ENCODE data around the gene NR1H2.

NR1H2 gene

GRCh38 chr19:50402544-50403301 lies 26.5 kb downstream of the NR1H2 start:
- DNase-seq (ENCODE audit: low read depth): no peak

GRCh38 chr19:50406156-50406820 lies 30.0 kb downstream of the NR1H2 start:
- no peak for DNase-seq (ENCODE audit: low read depth)

GRCh38 chr19:50406829-50407228 lies 30.6 kb downstream of the NR1H2 start:
- no peak for DNase-seq (ENCODE audit: low read depth)

- no peak for DNase-seq (ENCODE audit: low read depth)
Observed at GRCh38 chr19:50409347-50409746, 33.1 kb downstream of the NR1H2 start.

GRCh38 chr19:50410109-50410508 lies 33.9 kb downstream of the NR1H2 start:
- no peak for DNase-seq (ENCODE audit: low read depth)

- no peak for DNase-seq (ENCODE audit: low read depth)
Observed at GRCh38 chr19:50412419-50412818, 36.2 kb downstream of the NR1H2 start.

- DNase-seq (ENCODE audit: low read depth): no peak
Observed at GRCh38 chr19:50413096-50413495, 36.8 kb downstream of the NR1H2 start.

GRCh38 chr19:50413531-50413930 lies 37.3 kb downstream of the NR1H2 start:
- DNase-seq (ENCODE audit: low read depth): no peak

- peak; percentile 77 for DNase-seq (ENCODE audit: low read depth)
Observed at GRCh38 chr19:50414864-50415660, 38.8 kb downstream of the NR1H2 start.

GRCh38 chr19:50415661-50416033 lies 39.4 kb downstream of the NR1H2 start:
- DNase-seq (ENCODE audit: low read depth): peak; percentile 71

- DNase-seq (ENCODE audit: low read depth): no peak
Observed at GRCh38 chr19:50416034-50416977, 40.0 kb downstream of the NR1H2 start.

- DNase-seq (ENCODE audit: low read depth): no peak
Observed at GRCh38 chr19:50417111-50418081, 41.1 kb downstream of the NR1H2 start.

- no peak for DNase-seq (ENCODE audit: low read depth)
Observed at GRCh38 chr19:50418176-50419021, 42.1 kb downstream of the NR1H2 start, which contains the start of gene SPIB. SPIB (plus strand) TSS chr19:50418938; CDS start chr19:50418963, 25 bp downstream.

- no peak for DNase-seq (ENCODE audit: low read depth)
Observed at GRCh38 chr19:50419022-50419579, 42.8 kb downstream of the NR1H2 start.

GRCh38 chr19:50419580-50420035 lies 43.4 kb downstream of the NR1H2 start:
- no peak for DNase-seq (ENCODE audit: low read depth)

GRCh38 chr19:50420127-50420526 lies 43.9 kb downstream of the NR1H2 start:
- no peak for DNase-seq (ENCODE audit: low read depth)

GRCh38 chr19:50420808-50421207 lies 44.6 kb downstream of the NR1H2 start:
- DNase-seq (ENCODE audit: low read depth): no peak

GRCh38 chr19:50422397-50423278 lies 46.4 kb downstream of the NR1H2 start:
- DNase-seq (ENCODE audit: low read depth): no peak

All from CMK (cell line).